Activated gamma-delta T cell treated with Interleukin-2 at 50 U/mL for 16 hours (primary cell): Measurements from ENCODE around the gene BOK.
"Not testable (repeated sequence)": the region's sequence is repeated elsewhere in the genome, so short reads cannot be mapped to it uniquely, and the experiment has no call there.

Experiments used
- DNase-seq: peaks from one replicate; pipeline ENCODE4 v3.0.0-alpha.2; 2020

Gene BOK

GRCh38 chr2:241574911-241575623 is 16.5 kb downstream of the BOK start:
- DNase-seq, result no peak

GRCh38 chr2:241575624-241576292 is 17.2 kb downstream of the BOK start:
- no peak for DNase-seq

- no peak for DNase-seq
Observed at GRCh38 chr2:241576293-241576654, 17.7 kb downstream of the BOK start.

DNA sequence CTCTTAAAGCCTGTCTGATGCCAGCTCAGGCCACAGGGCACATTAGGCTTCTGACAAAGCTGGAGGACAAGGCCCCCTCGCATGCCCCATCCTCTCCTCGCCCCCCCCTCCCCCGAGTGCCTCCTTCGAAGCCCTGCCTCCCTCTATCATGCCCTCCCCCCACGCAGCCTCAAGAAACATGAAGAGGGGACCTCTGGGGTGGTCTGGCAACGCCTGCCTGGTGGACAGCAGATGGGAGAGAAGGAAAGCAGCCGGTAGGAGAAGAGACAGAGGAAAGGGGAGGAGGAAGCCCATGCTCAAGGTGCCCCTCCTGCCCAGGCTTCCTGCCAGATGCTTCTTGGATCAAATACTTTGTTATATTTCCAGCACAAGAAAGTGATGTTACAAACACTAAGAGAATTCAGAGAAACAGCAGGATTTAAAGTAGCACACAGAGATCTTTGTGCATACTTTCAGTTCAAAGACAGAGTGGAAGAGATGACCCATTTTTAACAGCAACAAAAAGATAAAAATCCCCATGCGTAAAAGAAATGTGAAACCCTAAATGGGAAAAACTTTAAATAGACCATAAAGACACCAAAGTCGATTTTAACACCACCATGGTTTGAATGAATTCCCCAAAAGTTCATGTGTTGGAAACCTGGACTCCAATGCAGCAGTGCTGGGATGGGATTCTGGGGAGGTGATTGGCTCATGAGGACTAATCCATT is 19.0 kb downstream of the BOK start:
- DNase-seq, result no peak

- DNase-seq, result no peak
Observed at GRCh38 chr2:241579281-241579680, 20.7 kb downstream of the BOK start.

DNA sequence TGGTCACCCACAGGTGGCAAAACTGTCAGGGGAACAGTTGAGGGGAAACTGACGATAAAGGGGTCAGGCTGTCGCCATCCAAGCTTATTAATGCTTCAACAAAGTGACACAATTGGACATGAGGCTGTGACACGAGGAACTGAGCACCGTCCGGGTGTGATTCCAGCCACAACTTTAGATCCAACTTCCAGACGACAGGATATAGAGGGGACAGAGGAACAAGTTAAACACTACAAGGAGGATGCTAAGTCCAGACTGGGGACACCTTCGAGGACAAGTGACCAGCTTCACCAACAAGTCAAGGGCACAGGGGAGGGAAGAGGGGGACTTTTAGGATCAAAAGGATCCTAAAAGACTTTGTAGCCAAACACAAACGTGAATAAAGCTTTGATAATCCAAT is 23.8 kb downstream of the BOK start:
- no peak for DNase-seq

DNA sequence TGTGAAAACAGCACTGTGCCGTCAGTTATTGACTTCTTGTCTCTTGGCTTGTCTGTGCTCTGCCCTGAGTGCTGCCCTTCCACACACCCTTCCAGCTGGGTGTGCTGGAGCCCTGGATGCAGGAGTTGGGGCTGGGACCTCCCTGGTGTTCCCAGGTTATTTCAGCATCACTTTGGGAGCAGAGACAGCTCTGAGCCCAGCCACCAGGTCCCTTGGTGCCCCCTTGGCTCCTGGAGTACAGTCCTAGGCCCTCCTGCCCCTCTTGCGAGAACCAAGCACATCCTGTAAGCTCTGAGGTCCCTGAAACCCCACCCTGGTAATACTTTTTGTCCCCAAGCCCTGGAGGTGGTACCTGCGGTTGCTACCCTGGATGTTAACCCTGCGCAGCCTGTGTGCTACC is 24.3 kb downstream of the BOK start:
- DNase-seq, result no peak

- no peak for DNase-seq
Observed at GRCh38 chr2:241584436-241584835, 25.9 kb downstream of the BOK start.

DNA sequence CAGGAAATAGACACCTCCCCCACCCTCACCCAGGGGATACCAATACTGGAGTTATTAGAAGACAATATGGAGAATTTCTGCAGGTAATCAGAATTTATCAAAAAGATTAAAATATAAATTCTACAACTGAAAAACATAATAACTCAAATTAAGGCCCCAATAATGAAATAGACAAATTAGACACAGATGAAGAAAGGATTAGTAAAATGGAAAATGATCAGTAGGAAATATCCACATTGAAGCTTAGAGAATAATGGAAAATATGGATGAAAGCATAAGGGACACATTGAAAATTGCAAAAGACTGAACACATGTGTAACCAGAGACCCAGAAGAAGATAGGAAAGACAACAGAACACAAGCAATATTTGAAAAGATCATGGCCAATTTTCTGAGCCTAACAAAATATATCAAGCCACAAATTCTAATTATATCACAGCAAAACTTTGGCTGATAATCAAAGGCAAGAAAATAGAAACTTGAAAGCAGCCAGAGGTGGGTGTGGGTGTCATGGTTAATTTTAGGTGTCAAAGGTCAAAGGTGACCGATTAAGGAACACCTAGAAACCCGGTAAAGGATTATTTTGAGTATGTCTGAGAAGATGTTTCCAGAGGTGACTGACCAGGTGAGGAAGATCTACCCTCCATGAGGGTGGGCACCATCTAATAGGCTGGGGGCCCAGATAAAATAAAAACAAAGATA is 28.2 kb downstream of the BOK start:
- DNase-seq, result no peak

- DNase-seq, result not testable (repeated sequence)
Observed at GRCh38 chr2:241589863-241590262, 31.3 kb downstream of the BOK start.

- not testable (repeated sequence) for DNase-seq
Observed at GRCh38 chr2:241590496-241591455, 32.2 kb downstream of the BOK start.

GRCh38 chr2:241592126-241592845 is 33.7 kb downstream of the BOK start:
- DNase-seq, result no peak

DNA sequence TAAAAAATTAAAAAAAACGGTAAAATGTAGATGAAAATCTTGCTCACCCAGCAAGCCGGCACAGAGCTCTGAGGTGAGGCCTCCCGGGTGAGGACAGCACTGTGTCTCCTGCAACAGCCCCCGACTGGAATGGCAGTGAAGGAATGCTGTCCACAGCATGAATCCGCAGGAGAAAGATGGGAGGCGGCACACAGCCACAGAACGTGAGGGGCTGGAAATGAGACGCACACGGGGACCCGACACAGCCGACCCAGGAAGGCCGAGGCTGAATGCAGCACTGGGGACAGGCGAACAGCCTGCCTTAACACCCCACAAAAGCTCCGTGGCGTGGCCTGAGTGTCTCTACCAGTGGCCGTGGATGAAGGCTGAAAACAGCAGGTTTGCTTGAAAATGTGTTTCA is 34.7 kb downstream of the BOK start:
- DNase-seq, result no peak

GRCh38 chr2:241595600-241596140 is 37.1 kb downstream of the BOK start:
- DNase-seq, result no peak

- no peak for DNase-seq
Observed at GRCh38 chr2:241597561-241597960, 39.0 kb downstream of the BOK start.

DNA sequence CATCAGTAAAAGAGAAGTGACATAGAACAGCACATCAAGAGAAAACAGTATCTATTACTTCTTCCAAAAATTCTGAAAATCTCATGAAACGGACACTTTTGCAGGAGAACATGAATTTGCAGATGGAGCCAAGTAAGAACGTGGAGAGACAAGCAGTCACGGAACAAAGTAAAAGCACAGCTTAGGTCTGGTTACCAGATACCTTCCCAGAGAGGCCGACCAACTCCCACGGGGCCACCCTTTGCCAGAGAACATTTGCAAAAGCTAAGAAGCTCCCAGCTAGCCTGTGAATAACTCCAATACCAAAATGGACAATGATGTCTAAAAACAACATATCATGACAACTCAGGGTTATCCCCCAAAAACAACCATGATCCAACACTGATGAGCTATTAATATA is 39.5 kb downstream of the BOK start:
- DNase-seq, result no peak

DNA sequence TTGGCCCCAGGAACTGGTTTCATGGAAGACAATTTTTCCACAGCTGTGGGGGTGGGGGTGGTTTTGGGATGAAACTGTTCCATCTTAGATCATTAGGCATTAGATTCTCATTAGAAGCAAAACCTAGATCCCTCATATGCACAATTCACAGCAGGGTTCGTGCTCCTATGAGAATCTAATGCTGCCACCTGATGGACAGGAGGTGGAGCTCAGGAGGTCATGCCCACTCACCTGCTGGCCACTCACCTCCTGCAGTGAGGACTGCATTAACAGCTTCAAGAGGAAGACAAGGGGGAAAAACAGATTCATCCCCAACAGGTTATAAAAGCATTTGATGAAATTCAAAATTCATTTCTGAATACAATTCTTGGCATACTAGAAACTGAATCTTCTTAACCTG is 39.9 kb downstream of the BOK start:
- no peak for DNase-seq

DNA sequence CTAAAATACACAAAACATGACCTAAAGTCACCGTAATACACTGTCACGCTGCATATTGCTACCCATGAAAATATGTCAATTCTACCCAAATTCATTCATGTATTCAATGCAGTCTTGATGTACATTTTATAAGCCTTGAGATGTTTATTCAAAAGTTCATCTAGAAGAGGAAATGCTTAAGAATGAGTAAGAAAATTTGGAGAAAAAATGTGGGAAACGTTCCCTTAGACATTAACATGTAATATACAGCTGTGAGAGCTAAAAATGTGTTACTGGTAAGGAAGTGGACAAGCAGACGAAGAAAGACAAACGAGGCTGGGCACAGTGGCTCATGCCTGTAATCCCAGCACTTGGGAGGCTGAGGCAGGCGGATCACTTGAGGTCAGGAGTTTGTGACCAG is 41.1 kb downstream of the BOK start:
- DNase-seq, result no peak

DNA sequence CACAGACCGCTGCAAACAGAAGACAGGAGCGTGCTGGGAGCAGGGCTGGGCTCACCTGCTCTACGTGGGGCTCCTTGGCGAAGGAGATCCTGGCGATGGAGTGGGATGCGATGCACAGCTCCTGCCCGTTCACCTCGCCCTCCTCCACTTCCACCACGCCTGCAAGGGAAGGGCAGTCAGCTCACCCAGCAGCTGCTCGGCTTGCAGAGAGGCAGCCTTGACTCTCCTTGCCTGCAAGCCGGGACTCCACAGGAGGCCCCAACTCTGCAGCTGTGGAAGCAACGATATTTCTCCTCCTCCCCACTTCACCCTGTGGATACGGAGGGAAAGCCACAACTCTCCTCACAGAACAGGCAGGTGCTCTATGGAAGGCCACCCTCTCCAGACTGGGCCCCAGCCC is 43.3 kb downstream of the BOK start:
- DNase-seq, result no peak

- DNase-seq, result no peak
Observed at GRCh38 chr2:241602720-241603119, 44.2 kb downstream of the BOK start.

DNA sequence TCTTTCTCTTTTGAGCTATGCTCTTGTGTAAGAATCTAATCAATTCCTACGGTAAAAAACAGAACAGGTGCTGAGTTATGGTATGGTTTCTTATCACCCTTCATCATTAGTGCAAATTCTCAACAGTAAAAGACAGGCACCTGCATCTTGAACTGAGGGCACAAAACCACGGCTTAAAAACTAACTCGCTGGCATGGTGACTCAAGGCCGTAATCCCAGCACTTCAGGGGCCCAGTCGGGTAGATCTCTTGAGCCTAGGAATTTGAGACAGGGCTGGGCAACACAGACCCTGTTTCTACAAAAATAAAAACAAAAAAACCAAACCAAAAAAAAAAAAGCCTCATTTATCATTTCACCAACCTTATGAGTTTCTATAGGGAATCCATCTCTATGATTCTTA is 45.1 kb downstream of the BOK start:
- no peak for DNase-seq
